ENCODE measurements around the gene SLC26A11.
"Not testable (repeated sequence)": the region's sequence is repeated elsewhere in the genome, so short reads cannot be mapped to it uniquely, and the experiment has no call there.

SLC26A11 gene

GRCh38 chr17:80264205-80265075 lies 44.2 kb downstream of the SLC26A11 start:
- H3K9me3 Mint-ChIP-seq (ENCODE audit: low read depth), result no peaks in the 10 kb centered on the region
- H3K4me1 Mint-ChIP-seq (ENCODE audit: low read depth), result peaks cover 48% of the 10 kb centered on the region
- peak overlapping the region; percentile 97 for H3K4me3 Mint-ChIP-seq
- H3K27ac Mint-ChIP-seq, result peak overlapping the region; percentile 99
- H3K36me3 Mint-ChIP-seq, result peaks cover 8% of the 10 kb centered on the region
- H3K27me3 Mint-ChIP-seq, result no peaks in the 10 kb centered on the region

DNA sequence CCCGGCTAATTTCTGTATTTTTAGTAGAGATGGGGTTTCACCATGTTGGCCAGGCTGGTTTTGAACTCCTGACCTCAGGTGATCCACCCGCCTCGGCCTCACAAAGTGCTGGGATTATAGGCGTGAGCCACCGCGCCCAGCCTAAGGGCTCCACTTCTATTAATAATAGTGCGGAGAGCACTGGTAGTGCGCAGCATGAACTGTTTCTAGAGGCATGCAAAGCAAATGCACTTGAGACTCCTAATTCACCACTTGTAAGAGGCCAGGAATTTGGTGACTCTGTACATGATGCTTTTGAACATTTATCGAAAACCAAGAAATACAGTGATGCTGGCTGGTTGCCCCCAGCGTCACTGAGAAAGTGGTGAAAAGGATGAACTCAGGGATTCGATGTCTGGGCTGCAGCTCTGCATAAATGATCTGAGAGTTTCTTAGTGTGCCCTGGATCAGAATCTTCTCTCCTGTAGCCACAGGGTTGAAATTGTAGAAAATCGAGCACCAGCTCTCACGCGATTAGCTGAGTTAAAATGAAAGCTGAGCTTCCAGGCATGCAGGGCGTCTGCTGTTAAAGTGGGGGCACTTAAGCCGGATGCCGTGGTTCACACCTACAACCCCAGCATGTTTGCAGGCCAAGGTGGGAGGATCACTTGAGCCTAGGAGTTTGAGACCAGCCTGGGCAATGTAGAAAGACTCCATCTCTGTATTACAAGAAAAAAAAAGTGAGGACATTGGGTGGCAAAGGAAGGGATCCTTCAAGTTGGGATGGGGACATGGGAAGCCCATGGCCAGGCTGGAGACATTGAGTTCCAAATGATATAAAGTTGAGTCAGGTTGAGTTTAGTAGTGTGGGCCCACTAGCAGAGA lies 45.2 kb downstream of the SLC26A11 start:
- H3K4me1 Mint-ChIP-seq (ENCODE audit: low read depth), result peaks cover 44% of the 10 kb centered on the region
- no peaks in the 10 kb centered on the region for H3K27me3 Mint-ChIP-seq
- peak overlapping the region; percentile 97 for H3K4me3 Mint-ChIP-seq
- H3K27ac Mint-ChIP-seq, result peak overlapping the region; percentile 99
- H3K36me3 Mint-ChIP-seq, result peaks cover 8% of the 10 kb centered on the region
- H3K9me3 Mint-ChIP-seq (ENCODE audit: low read depth), result no peaks in the 10 kb centered on the region

DNA sequence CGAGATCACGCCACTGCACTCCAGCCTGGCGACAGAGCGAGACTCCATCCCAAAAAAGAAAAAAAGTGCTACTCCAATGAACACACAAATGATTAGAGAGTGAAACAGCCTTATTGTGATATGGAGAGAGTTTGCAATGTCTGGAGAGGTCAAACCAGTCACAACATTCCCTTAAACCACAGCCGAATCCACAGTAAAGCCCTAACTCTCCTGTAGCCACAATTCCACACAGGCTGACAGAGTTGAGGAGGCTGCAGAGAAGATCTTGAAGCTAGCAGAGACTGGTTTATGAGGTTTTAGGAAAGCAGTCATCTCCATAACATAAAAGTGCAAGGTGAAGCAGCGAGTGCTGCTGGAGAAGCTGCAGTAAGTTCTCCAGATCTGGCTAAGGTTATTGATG lies 47.2 kb downstream of the SLC26A11 start:
- peak overlapping the region; percentile 65 for H3K4me3 Mint-ChIP-seq
- no peaks in the 10 kb centered on the region for H3K27me3 Mint-ChIP-seq
- H3K36me3 Mint-ChIP-seq, result peaks cover 8% of the 10 kb centered on the region
- peak overlapping the region; percentile 84 for H3K27ac Mint-ChIP-seq
- peaks cover 35% of the 10 kb centered on the region for H3K4me1 Mint-ChIP-seq (ENCODE audit: low read depth)
- H3K9me3 Mint-ChIP-seq (ENCODE audit: low read depth), result no peaks in the 10 kb centered on the region

DNA sequence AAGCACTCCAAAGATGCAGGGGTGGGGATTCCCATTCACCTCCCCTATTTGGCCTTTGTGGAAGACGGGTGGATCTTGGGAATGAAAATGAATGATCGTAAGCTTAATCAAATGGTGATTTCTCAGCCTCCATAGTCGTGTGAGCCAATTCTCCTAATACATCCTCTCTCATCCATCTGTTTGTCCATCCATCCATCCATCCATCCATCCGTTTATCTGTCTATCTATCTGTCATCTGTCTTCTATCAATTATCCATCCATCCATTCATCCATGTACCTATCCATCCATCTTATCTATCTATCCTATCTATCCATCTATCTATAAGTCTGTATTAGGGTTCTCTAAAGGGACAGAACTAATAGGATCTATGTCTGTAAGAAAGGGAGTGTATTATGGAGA lies 48.2 kb downstream of the SLC26A11 start:
- Mint-ChIP-seq H3K9me3 (ENCODE audit: low read depth) (no peaks in the 10 kb centered on the region), H3K27ac (no peak overlapping the region), H3K27me3 (no peaks in the 10 kb centered on the region), H3K4me1 (ENCODE audit: low read depth) (peaks cover 39% of the 10 kb centered on the region), H3K4me3 (no peak overlapping the region), H3K36me3 (peaks cover 8% of the 10 kb centered on the region)

DNA sequence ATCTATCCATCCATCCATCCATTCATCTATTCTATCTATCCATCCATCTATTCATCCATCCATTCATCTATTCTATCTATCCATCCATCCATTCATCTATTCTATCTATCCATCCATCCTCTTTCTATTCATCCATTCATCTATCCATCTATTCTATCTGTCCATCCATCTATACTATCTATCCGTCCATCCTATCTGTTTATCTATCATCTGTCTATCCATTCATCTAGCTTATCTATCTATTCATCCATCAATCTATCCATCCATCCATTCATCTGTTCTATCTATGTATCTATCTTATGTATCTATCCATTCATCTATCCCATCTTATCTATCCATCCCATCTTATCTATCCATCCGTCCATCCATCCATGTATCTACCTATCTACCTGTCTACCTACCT lies 49.2 kb downstream of the SLC26A11 start:
- Mint-ChIP-seq H3K9me3 (ENCODE audit: low read depth) (no peaks in the 10 kb centered on the region), H3K4me1 (ENCODE audit: low read depth) (peaks cover 44% of the 10 kb centered on the region), H3K4me3 (no peak overlapping the region), H3K27ac (no peak overlapping the region), H3K27me3 (no peaks in the 10 kb centered on the region), H3K36me3 (peaks cover 14% of the 10 kb centered on the region)

DNA sequence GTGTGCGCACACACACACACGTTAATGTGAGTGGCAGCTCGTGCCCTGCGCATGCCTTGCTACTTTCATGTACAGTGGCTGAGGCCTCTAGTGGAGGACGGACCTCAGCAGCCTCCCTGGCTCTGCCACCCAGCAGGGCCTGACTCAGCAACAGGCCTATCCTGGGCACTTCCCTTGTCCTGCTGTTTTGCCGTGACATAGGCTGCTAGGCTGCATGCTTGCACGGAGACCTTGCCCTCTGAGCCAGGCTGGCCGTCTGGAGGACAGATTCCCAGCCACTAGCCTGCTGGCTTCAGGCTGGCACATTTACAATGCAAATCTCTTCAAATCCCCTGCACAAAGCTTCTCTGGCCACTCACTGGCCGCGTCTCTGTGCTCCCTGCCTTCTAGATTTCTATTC lies 49.9 kb downstream of the SLC26A11 start:
- Mint-ChIP-seq H3K4me1 (ENCODE audit: low read depth) (peaks cover 39% of the 10 kb centered on the region), H3K9me3 (ENCODE audit: low read depth) (no peaks in the 10 kb centered on the region), H3K36me3 (peaks cover 14% of the 10 kb centered on the region), H3K4me3 (no peak overlapping the region), H3K27ac (peak overlapping the region; percentile 81), H3K27me3 (no peaks in the 10 kb centered on the region)

DNA sequence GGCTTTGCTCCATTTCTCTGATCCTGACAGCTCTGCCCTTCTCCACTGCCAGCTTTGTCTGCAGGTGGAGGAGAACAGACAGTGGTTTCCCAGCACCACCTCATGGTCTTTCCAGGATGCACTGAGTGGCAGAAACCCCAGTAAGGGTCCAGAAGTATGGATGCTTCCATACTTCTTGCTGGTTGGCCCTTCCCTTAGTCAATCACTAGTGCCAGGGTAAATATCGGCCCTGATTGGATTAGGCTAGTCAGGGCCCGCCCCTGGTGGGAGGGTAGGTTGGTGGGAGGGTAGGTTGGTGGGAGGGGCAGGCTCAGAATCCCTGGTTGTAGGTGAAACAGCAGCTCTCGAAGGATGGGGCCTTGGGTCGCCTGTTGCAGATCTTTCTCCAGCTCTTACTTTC lies 50.6 kb downstream of the SLC26A11 start:
- no peaks in the 10 kb centered on the region for H3K9me3 Mint-ChIP-seq (ENCODE audit: low read depth)
- peaks cover 11% of the 10 kb centered on the region for H3K36me3 Mint-ChIP-seq
- H3K27me3 Mint-ChIP-seq, result no peaks in the 10 kb centered on the region
- peak overlapping the region; percentile 70 for H3K4me3 Mint-ChIP-seq
- H3K27ac Mint-ChIP-seq, result peak overlapping the region; percentile 81
- H3K4me1 Mint-ChIP-seq (ENCODE audit: low read depth), result peaks cover 35% of the 10 kb centered on the region

DNA sequence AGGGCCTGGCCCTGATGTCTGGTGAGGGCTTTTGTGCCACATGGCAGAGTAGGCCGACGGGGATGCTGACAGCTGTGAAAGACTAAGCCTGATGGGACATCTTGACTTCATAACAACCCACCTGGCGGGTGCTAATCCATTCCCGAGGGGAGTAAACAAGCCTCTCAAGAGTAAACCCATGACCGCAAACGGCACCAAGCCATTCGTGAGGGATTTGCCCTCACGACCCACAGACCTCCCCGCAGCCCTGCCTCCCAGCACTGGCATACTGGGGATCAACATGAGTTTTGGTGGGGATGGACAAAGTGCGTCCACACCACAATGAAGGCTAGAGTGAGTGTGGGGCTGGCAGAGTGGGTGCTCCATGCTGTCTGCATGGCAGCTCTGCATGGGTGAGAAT lies 52.1 kb downstream of the SLC26A11 start:
- Mint-ChIP-seq H3K36me3 (peaks cover 8% of the 10 kb centered on the region), H3K27ac (peak overlapping the region; percentile 73), H3K9me3 (ENCODE audit: low read depth) (no peaks in the 10 kb centered on the region), H3K4me1 (ENCODE audit: low read depth) (peaks cover 32% of the 10 kb centered on the region), H3K4me3 (peak overlapping the region; percentile 27), H3K27me3 (no peaks in the 10 kb centered on the region)

GRCh38 chr17:80274331-80274730 lies 54.1 kb downstream of the SLC26A11 start:
- H3K36me3 Mint-ChIP-seq, result peaks cover 5% of the 10 kb centered on the region

GRCh38 chr17:80274871-80275449 lies 54.7 kb downstream of the SLC26A11 start:
- peak overlapping the region; percentile 29 for H3K27ac Mint-ChIP-seq
- H3K4me3 Mint-ChIP-seq, result no peak overlapping the region
- H3K36me3 Mint-ChIP-seq, result peaks cover 5% of the 10 kb centered on the region
- no peaks in the 10 kb centered on the region for H3K9me3 Mint-ChIP-seq (ENCODE audit: low read depth)
- peaks cover 39% of the 10 kb centered on the region for H3K4me1 Mint-ChIP-seq (ENCODE audit: low read depth)
- H3K27me3 Mint-ChIP-seq, result no peaks in the 10 kb centered on the region

More at GRCh38 chr17:80274331-80274730, 54.1 kb downstream of the SLC26A11 start:
- peak overlapping the region; percentile 69 for H3K4me3 Mint-ChIP-seq
- H3K4me1 Mint-ChIP-seq (ENCODE audit: low read depth), result peaks cover 35% of the 10 kb centered on the region
- no peaks in the 10 kb centered on the region for H3K27me3 Mint-ChIP-seq
- no peaks in the 10 kb centered on the region for H3K9me3 Mint-ChIP-seq (ENCODE audit: low read depth)
- H3K27ac Mint-ChIP-seq, result peak overlapping the region; percentile 93

GRCh38 chr17:80275857-80276256 lies 55.6 kb downstream of the SLC26A11 start:
- H3K9me3 Mint-ChIP-seq (ENCODE audit: low read depth); H3K4me3 Mint-ChIP-seq; H3K36me3 Mint-ChIP-seq; H3K27me3 Mint-ChIP-seq: not testable (repeated sequence)
- H3K4me1 Mint-ChIP-seq (ENCODE audit: low read depth), result peaks cover 42% of the 10 kb centered on the region
- peak overlapping the region; percentile 29 for H3K27ac Mint-ChIP-seq

GRCh38 chr17:80277751-80278671 lies 57.8 kb downstream of the SLC26A11 start:
- Mint-ChIP-seq H3K27me3 (no peaks in the 10 kb centered on the region), H3K4me3 (no peak overlapping the region), H3K9me3 (ENCODE audit: low read depth) (no peaks in the 10 kb centered on the region), H3K27ac (peak overlapping the region; percentile 54), H3K36me3 (peaks cover 5% of the 10 kb centered on the region), H3K4me1 (ENCODE audit: low read depth) (peaks cover 36% of the 10 kb centered on the region)

- no peaks in the 10 kb centered on the region for H3K36me3 Mint-ChIP-seq
- no peaks in the 10 kb centered on the region for H3K9me3 Mint-ChIP-seq (ENCODE audit: low read depth)
- peak overlapping the region; percentile 68 for H3K27ac Mint-ChIP-seq
- H3K27me3 Mint-ChIP-seq, result no peaks in the 10 kb centered on the region
- H3K4me1 Mint-ChIP-seq (ENCODE audit: low read depth), result peaks cover 33% of the 10 kb centered on the region
- H3K4me3 Mint-ChIP-seq, result no peak overlapping the region
These were observed 59.7 kb downstream of the SLC26A11 start for GRCh38 chr17:80279895-80280294.

DNA sequence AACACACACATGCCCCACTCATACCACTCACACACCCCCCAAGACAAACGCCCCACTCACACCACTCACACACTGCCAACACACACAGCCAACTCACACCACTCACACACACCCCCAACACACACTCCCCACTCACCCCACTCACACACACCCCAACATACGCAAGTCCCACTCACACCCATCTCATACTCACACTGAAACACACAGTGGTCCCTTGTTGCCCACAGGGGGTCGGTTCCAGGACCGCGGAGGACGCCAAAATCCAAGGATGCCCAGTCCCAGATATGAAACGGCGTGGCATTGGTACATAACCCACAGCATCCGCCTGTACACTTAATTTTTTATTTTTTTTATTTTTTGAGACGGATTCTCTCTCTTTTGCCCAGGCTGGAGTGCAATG lies 61.3 kb downstream of the SLC26A11 start:
- Mint-ChIP-seq H3K36me3 (no peaks in the 10 kb centered on the region), H3K27ac (no peak overlapping the region), H3K9me3 (ENCODE audit: low read depth) (no peaks in the 10 kb centered on the region)

More for the DNA sequence above, 61.3 kb downstream of the SLC26A11 start:
- Mint-ChIP-seq H3K27me3 (no peaks in the 10 kb centered on the region), H3K4me1 (ENCODE audit: low read depth) (peaks cover 28% of the 10 kb centered on the region), H3K4me3 (no peak overlapping the region)

Data from activated naive CD8-positive, alpha-beta T cell (primary cell).